GM04504 (cell line): Measurements from ENCODE around the gene CEACAM18.

Experiments
- DNase-seq: peaks from one replicate; pipeline ENCODE4 v3.0.0-alpha.2; 2012; ENCODE audit warnings: low read depth

Gene CEACAM18

GRCh38 chr19:51531349-51532315 is 53.3 kb downstream of the CEACAM18 start, which contains the start of gene SIGLEC6:
Gene SIGLEC6, minus strand, starts transcription at chr19:51531670. Its CDS starts 22 bp downstream, at chr19:51531648.
- no peak for DNase-seq

GRCh38 chr19:51535535-51535934 is 57.2 kb downstream of the CEACAM18 start:
- DNase-seq: no peak

- DNase-seq: no peak
Observed at GRCh38 chr19:51539821-51540366, 61.6 kb downstream of the CEACAM18 start.
